Measurements from ENCODE around the gene APAF1. TPM values are rescaled to one million over a fixed set of nuclear protein-coding genes. Genes with fewer than 3 reads are reported as not detected.

Gene APAF1
- total and polyA plus RNA-seq, 9 of the 15 experiments (the other 6 are each of a cell fraction or from before 2014, with no cell fraction given), result 5.1 to 15.7 (median 9.9) TPM

DNA sequence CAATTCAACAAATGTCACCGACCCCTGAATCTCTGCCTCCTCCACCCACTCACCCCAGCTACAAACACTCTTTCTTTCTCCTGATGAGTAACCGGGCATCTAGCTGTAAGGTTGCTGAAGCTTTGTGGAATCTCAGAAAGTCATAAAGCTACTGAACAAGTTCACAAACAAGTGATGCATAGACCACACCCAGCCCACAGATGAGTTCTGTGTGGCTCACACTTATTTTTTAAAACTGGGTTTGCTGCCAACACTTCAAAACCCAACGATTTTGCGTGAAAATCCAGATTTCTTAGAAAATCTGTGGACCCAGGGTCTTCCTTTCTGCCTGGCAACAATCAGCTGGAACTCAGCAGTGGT, 96.1 kb downstream of the APAF1 start:
- H3K9ac ChIP-seq (ENCODE audit: insufficient read depth in 1 of 2, low read depth in 2 of 2, low read length in 2 of 2), result no peak overlapping the region
- FAIRE-seq, result no peak
- ChIA-PET POLR2A (interaction anchor here (2.0 kb wide), 1 partner anchor 11 kb away, joined by 5 read pairs; no protein-coding TSS in a partner anchor), CTCF (ENCODE audit: low intra/inter-chr PET ratio) (no interaction called here)
- intact Hi-C loops (cut with micrococcal nuclease), result loop anchor here (5.0 to 10.0 kb wide), 2 partner anchors 174 to 326 kb away; no protein-coding TSS in a partner anchor
- no peak for TF ChIP-seq NFE2L1 (tag; IDR thresholded peaks at IDR 0.05; ENCODE audit: borderline replicate concordance, low read depth)
- TF ChIP-seq KDM2B (CRISPR knock-in tag; IDR thresholded peaks at IDR 0.05), result no peak
- TF ChIP-seq HDAC2 (IDR thresholded peaks at IDR 0.05), result no peak
- no peak for TF ChIP-seq SMARCA4 (IDR thresholded peaks at IDR 0.05)
- TF ChIP-seq, protein P1, sequence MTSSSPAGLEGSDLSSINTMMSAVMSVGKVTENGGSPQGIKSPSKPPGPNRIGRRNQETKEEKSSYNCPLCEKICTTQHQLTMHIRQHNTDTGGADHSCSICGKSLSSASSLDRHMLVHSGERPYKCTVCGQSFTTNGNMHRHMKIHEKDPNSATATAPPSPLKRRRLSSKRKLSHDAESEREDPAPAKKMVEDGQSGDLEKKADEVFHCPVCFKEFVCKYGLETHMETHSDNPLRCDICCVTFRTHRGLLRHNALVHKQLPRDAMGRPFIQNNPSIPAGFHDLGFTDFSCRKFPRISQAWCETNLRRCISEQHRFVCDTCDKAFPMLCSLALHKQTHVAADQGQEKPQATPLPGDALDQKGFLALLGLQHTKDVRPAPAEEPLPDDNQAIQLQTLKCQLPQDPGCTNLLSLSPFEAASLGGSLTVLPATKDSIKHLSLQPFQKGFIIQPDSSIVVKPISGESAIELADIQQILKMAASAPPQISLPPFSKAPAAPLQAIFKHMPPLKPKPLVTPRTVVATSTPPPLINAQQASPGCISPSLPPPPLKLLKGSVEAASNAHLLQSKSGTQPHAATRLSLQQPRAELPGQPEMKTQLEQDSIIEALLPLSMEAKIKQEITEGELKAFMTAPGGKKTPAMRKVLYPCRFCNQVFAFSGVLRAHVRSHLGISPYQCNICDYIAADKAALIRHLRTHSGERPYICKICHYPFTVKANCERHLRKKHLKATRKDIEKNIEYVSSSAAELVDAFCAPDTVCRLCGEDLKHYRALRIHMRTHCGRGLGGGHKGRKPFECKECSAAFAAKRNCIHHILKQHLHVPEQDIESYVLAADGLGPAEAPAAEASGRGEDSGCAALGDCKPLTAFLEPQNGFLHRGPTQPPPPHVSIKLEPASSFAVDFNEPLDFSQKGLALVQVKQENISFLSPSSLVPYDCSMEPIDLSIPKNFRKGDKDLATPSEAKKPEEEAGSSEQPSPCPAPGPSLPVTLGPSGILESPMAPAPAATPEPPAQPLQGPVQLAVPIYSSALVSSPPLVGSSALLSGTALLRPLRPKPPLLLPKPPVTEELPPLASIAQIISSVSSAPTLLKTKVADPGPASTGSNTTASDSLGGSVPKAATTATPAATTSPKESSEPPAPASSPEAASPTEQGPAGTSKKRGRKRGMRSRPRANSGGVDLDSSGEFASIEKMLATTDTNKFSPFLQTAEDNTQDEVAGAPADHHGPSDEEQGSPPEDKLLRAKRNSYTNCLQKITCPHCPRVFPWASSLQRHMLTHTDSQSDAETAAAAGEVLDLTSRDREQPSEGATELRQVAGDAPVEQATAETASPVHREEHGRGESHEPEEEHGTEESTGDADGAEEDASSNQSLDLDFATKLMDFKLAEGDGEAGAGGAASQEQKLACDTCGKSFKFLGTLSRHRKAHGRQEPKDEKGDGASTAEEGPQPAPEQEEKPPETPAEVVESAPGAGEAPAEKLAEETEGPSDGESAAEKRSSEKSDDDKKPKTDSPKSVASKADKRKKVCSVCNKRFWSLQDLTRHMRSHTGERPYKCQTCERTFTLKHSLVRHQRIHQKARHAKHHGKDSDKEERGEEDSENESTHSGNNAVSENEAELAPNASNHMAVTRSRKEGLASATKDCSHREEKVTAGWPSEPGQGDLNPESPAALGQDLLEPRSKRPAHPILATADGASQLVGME (CRISPR knock-in tag; IDR thresholded peaks at IDR 0.05), result no peak
- TF ChIP-seq, protein P2, sequence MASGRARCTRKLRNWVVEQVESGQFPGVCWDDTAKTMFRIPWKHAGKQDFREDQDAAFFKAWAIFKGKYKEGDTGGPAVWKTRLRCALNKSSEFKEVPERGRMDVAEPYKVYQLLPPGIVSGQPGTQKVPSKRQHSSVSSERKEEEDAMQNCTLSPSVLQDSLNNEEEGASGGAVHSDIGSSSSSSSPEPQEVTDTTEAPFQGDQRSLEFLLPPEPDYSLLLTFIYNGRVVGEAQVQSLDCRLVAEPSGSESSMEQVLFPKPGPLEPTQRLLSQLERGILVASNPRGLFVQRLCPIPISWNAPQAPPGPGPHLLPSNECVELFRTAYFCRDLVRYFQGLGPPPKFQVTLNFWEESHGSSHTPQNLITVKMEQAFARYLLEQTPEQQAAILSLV (tag; IDR thresholded peaks at IDR 0.05), result no peak
- H3K4me1 ChIP-seq (replicated peaks in 1 of 2; ENCODE audit: control insufficient read depth in 2 of 2, insufficient read depth in 2 of 2, low read length in 2 of 2), result peaks cover 6 to 8% of the 10 kb centered on the region in 2 experiments; a peak in 4 of 5 replicates
- H3K79me2 ChIP-seq (ENCODE audit: control insufficient read depth, insufficient read depth, low read length), result no peaks in the 10 kb centered on the region
- H3K4me2 ChIP-seq (ENCODE audit: insufficient read depth, low read length), result no peak overlapping the region
- H3K9me1 ChIP-seq (ENCODE audit: control insufficient read depth, insufficient read depth, low read length), result no peaks in the 10 kb centered on the region
- ATAC-seq, result no peak
- H3K27ac ChIP-seq (ENCODE audit: extremely low read depth, low read depth, low read length), result no peak overlapping the region
- H3K4me3 ChIP-seq, result no peak overlapping the region
- no peaks in the 10 kb centered on the region for H3K9me3 ChIP-seq (replicated peaks; ENCODE audit: control insufficient read depth, insufficient read depth, low read depth, low read length)
- no peaks in the 10 kb centered on the region for H3K36me3 ChIP-seq (ENCODE audit: control insufficient read depth, insufficient read depth, low read length)
- in situ Hi-C loops (cut with MboI), result loop anchor here (10.0 kb wide), 1 partner anchor 176 kb away; no protein-coding TSS in a partner anchor
- H4K20me1 ChIP-seq (replicated peaks; ENCODE audit: control insufficient read depth, insufficient read depth, low read length), result no peaks in the 10 kb centered on the region
- peaks cover 7 to 36% of the 10 kb centered on the region in 2 experiments; a peak in 3 of 5 replicates for H3K27me3 ChIP-seq (ENCODE audit: control insufficient read depth in 2 of 2, insufficient read depth in 2 of 2, low read length in 2 of 2)
- BruUV-seq (replicated peaks), result no TSS peak
- no peak for DNase-seq (ENCODE audit: extremely low read depth in 1 of 4, low spot score in 3 of 4)
- 0% methylated on average over 4 of the region's 4 CpGs for WGBS (ENCODE audit: insufficient coverage, low coverage, missing lambda C conversion rate)
- no peak overlapping the region for H2AFZ ChIP-seq (ENCODE audit: low read depth, low read length)

Data from K562 (cell line).